ENCODE data around the gene PAMR1.

- TF ChIP-seq EZH2phosphoT487 (IDR thresholded peaks at IDR 0.05; ENCODE audit: insufficient read depth, low read depth), result no peak
- TF ChIP-seq EZH2 (IDR thresholded peaks at IDR 0.05; ENCODE audit: insufficient read depth, poor library complexity, severe bottlenecking), result no peak
These were observed 29.3 kb upstream of the PAMR1 start for GRCh38 chr11:35554491-35555437.
